Measurements from ENCODE around the gene USP44.

- no peak for TF ChIP-seq CTCF (IDR thresholded peaks at IDR 0.05)
- no peak for TF ChIP-seq POLR2A (IDR thresholded peaks at IDR 0.05; ENCODE audit: low read depth)
- no peak for TF ChIP-seq POLR2AphosphoS5 (IDR thresholded peaks at IDR 0.05)
These were observed 17.3 kb downstream of the USP44 start for GRCh38 chr12:95533985-95534384.

All from esophagus muscularis mucosa (tissue), 3 donors.